NOMO-1 (cell line): ENCODE data around the gene SLC45A2.
"Not testable (repeated sequence)": the region's sequence is repeated elsewhere in the genome, so short reads cannot be mapped to it uniquely, and the experiment has no call there.

Experiments
- DNase-seq, 2 experiments: peaks; one replicate each; lab custom pipeline; 2025; ENCODE audit not compliant: unreplicated experiment in 2 of 2; lab: John Stamatoyannopoulos, UW

Gene SLC45A2, protein sequence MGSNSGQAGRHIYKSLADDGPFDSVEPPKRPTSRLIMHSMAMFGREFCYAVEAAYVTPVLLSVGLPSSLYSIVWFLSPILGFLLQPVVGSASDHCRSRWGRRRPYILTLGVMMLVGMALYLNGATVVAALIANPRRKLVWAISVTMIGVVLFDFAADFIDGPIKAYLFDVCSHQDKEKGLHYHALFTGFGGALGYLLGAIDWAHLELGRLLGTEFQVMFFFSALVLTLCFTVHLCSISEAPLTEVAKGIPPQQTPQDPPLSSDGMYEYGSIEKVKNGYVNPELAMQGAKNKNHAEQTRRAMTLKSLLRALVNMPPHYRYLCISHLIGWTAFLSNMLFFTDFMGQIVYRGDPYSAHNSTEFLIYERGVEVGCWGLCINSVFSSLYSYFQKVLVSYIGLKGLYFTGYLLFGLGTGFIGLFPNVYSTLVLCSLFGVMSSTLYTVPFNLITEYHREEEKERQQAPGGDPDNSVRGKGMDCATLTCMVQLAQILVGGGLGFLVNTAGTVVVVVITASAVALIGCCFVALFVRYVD

DNA sequence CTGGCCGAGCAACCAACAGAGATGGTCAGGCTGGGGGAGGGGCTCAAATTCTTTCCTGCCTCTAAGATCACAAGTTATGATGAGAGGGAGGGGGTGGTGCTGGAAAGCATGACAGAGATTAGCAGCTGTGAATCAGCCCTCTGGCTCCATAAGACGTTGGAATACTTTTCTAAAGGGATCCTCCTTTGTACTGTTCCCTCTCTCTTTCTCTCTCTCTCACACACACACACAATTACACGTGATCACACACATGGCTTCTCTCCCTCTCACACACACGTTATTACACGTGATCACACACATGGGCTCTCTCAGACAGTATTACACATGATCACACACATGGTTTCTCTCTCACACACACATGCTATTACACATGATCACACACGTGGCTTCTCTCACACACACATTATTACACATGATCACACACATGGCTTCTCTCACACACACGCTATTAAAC is at the start of gene SLC45A2:
Gene SLC45A2, minus strand, starts transcription at position 23 of the 454 bp plus-strand sequence. CDS start 110 bp downstream, outside the sequence.
- DNase-seq = no peak

DNA sequence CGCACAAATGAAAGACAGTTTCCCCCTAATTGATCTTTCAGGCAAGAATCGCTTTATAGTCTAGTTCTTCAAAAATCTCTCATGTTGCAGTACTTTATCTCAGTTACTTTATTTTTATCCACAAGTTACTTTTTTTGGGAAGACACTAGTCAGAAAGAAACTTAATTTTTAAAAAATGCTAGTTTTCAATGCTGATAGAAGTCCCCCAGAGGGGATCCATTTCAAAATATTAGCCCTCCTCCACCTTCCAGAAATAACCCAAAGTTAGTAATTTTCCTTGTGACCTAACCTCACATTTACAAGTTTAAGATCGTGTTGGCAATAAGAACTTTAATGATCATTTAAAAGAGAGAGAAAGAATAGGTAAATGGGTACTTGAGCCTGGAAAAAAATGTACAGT is 47.5 kb upstream of the SLC45A2 start:
- DNase-seq = no peak

DNA sequence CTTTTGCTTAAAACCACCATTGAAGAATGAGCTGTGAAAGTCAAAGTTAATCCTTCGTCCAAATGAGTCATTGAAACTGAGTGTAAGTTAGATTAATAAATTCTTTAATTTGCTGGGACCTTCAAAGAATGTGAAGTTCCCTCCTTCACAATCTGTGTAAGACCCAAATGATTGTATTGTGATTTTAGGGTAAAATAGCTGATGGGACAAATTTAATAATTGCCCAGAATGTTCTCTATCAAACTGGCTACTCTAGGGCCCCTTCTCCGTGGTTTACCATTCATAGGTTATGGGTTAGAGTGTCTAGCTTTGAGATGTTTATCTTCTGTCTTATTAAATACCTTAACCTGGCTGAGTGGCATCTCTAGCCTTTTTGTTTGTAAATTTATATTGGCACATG is 46.6 kb upstream of the SLC45A2 start:
- DNase-seq = no peak

DNA sequence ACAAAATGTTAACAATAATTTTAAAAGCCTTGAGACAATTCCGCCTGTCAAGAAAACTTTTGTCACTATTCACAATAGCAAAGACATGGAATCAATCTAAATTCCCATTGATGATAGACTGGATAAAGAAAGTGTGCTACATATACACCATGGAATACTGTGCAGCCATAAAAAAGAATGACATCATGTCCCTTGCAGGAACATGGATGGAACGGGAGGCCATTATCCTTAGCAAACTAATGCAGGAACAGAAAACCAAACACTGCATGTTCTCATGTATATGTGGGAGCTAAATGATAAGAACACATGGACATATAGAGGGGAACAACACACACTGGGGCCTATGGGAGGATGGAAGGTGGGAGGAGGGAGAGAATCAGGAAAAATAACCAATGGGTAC is 46.1 kb upstream of the SLC45A2 start:
- DNase-seq = not testable (repeated sequence)

DNA sequence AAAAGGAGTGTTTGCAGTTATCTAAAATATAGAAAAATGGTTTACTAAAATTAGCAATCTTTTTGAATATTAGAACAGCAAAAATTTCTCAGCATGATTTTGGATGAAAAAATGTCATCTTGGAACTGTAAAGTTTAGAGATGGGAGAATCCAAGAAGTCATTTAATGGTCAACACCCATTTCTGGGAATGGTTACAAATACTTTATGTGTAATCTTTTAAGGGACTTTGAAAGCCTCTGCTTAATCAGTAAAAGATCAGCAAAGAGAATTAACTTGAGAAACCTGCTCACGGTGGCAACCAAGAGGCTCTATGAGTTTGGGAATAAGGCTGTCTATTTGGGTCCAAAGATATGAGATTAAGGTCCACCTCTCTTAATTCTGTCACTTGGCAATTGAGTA is 45.6 kb upstream of the SLC45A2 start:
- DNase-seq = no peak

DNA sequence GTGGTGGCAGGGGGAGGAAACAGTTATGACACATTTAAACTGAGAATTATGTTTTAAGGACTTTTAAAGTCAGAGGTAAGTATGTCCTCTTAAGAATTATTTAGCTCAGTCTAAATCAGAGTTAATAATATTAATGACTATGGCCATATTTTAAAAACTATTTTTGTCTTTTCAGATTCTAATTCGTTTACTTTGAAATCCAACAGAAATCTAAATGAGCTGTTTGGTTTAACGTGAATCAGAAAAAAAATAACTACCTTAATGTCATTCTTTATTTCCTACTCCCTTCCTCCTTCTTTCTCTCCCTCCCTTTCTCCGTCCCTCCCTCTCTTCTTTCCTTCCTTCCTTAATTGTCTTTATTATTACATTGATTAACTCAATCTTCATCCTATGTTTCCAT is 43.9 kb upstream of the SLC45A2 start:
- DNase-seq = no peak

DNA sequence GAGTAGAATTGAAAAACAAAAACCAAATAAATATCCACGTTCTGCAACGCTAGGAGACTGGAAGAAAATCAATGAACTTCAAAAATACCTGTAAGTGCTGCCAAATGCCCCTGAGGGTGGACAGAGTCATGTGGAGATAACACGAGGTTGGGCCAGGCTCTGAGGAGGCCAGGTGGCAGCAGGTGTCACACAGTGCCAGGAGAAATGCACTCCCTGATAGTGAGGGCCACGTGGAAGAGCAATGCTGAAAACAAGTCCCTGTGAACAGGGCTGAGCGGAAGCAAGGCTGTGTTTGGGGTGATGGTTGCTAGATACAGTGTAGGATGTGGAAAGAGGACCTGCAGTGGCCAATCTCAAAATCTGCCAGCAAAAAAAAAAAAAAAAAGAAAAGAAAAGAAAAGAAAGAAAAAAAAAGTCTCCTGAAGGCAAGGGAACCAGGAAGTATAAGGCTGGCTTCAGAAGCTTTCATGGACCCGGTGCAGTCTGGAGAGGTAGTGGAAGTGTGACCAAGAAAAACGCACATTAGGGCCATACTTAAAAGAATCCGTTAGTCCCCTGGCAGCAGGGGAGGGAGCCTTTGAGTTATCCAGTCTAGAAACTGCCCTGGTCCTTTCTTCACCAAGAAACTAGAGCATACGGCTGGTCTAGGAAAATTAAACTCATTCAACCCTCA is 41.7 kb upstream of the SLC45A2 start:
- no peak for DNase-seq

DNA sequence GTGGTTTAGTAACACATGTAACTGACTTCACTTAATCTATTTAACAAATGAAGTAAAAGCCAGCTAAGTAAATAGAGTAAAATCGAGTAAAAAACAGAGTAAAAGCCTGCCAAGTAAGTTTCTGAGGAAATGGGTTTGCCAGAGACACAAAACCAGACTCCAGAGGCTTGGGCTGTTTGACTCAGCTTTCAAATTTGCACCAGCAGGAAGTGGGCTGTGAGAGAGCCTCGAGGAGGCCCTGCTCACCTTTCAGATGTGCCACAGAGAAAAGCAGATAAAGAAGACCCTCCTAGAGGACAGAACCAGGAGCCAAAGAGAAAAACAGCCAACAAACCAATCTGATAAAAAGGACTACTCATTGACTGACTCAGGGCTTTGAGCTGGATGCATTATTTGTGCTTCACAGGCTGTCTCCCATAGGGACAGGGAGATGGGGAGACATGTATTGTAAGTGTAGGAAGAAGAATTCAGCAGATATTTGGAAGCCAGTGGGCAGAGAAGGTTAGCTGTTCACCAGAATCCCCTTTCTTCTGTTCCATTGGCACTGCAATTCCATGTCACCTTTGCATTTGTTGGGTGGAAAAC is 37.7 kb upstream of the SLC45A2 start:
- DNase-seq = no peak

DNA sequence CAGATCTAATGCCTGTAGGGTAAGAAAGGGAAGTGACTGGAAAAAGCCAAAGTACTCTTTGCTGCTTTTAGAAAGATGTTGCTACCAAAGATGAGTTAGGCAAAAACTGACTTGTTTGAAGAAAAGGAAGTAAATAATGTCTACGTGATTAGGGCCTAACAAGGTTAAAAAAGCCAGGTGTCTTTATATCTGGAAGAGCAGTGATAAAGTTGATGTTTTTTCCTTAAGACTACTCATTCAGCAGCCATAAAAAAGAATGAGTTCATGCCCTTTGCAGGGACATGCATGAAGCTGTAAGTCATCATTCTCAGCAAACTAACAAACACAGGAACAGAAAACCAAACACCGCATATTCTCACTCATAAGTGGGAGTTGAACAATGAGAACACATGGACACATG is 36.8 kb upstream of the SLC45A2 start:
- DNase-seq = peak; percentile 31 to 39

DNA sequence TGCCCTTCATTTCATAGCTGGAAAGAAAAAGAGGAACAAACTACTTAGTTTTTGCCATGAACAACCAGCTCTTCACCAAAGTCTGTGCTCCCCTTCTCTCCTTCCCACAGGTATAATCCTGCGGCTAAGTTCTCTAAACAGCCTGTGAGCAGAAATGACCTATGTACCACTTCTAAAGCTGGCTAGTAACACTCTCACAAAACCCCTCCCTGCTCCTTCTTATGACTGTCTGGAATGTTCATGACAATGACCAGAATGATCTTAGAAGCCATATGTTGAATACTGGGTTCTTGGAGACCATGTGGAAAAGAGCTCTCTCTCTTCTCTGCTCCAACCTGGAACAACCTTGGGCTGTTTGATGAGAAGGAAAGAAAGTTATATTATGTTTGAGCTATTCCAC is 36.2 kb upstream of the SLC45A2 start:
- no peak for DNase-seq

DNA sequence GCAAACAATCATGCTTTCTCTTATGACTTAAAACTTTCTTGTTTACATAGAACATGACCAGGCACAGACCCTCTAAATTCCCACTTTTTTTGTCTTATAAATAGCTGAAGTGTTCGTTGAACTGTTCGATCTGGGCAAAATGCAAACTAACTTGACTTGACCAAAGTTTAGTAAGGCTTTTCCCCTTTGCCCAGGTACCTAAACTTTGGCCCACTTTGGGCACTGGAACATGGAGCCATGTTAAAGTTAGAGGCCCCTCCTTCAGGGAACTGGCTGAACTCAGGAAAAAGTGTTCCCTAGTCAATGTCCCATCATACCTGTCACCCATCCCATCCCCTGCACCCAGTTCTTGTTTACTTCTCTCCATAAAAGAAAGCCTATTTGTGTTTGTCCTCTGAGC is 32.8 kb upstream of the SLC45A2 start:
- DNase-seq = no peak

DNA sequence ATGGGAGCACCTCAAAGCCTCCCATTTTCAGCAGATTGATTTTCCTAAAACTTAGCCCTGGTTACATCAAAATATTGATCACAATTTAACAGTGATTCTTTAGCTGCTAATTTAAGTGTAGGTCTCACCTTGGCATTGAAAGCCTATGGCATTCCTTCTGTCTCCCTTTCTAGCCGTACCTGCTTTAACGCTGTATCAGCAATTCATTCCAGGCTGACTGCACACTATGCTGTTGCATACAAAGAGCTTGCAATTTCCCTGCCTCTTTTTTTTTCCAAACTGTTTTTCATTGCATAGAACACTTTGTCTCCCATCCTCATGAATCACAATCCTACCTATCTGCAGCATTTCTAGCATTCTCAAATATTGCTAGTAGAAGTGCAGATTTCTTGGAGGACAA is 32.3 kb upstream of the SLC45A2 start:
- no peak for DNase-seq

DNA sequence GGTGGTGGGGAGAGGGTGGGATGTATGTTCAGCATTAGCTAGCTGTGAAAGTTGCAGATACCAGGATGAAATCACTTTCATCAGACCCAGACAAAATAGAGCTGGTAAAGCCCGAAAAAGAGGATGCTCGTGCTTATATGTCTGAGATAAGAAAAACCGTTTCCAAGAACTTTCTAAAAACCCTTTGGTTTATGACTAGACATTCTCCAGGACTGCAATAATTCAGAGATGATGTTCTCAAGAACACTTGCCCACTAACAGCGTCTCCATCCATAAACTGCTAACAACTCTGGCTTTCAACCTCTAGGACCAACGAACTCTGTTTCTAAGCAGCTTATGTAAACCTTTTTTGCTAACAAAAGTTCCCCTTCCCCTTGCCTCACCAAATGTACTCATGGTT is 31.7 kb upstream of the SLC45A2 start:
- no peak for DNase-seq

DNA sequence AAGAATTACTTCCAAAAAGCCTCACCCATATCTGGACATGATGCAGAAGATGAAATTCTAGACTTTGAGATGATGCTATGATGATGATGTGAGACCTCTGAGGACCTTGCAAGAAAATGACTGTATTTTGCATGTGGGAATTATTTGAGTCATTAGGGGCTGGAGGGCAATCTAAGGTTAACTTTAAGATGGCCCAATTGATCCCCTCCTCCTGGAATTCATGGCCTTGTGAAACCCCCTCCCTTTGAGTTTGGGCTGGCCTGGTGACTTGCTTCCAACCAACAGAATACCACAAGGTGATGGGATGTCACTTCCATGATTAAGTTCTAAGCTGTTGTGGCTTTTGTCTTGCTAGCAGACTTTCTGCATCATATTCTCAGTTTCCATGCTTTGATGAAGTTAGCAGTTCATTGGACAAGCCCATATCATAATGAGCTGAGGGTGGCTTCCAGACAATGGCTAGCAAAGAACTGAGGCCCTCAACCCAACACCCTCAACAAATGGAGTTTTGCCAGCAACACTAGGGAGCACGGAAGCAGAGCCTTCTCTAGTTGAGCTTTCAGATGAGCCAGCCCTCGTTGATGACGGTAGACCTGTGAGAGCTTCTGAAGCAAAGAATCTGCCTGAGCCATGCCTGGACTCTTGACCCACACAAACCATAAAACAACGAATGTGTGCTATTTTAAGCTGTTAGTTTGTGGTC is 30.8 kb upstream of the SLC45A2 start:
- DNase-seq = no peak

DNA sequence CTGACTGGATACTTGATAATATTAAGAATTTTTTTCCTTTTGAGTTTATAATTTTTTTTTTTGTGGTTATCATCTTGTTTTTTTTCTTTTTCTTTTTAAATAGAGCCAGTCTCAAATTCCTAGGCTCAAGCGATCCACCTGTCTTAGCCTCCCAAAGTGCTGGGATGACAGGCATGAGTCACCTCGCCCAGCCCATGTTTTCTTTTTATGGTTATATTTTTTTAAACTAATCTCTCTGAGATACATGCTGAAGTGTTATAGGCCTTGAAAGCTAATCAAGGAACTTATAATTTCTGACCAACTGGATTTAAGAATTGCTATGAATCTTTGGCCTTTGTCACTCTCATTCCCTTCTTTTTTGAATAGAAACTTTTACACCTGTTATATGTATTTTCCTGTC is 30.1 kb upstream of the SLC45A2 start:
- no peak for DNase-seq

DNA sequence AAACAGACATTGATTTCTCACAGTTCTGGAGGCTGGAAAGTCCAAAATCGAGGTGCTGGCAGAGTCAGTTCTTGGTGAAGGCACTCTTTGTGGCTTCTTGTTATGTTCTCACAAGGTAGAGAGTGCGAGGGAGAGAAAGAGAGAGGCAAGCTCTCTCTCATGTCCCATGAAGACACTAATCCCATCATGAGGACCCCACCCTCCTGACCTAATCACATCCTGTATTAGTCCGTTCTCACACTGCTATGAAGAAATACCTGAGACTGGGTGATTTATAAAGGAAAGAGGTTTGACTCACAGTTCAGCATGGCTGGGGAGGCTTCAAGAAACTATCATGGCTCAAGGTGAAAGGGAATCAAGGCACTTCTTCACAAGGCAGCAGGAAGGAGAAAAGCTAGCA is 29.1 kb upstream of the SLC45A2 start:
- no peak for DNase-seq

DNA sequence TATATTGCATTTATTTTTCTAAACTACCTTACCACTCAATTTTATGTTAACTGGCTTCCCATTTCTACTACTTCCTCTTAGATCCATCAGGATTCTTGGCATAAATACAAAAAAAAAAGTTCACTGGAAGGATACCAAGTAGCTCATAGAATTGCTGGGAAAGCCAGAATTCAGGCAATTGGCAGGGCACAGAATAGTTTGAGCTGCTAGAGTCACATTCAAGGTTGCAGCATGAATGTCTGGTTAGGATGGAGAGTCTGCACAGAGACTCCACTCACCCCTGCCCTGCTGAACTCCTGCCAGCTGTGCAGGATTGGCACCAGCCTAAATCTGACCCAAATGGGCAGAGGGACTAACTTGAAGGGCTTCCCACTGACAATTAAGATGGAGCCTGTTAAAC is 28.3 kb upstream of the SLC45A2 start:
- DNase-seq = no peak

DNA sequence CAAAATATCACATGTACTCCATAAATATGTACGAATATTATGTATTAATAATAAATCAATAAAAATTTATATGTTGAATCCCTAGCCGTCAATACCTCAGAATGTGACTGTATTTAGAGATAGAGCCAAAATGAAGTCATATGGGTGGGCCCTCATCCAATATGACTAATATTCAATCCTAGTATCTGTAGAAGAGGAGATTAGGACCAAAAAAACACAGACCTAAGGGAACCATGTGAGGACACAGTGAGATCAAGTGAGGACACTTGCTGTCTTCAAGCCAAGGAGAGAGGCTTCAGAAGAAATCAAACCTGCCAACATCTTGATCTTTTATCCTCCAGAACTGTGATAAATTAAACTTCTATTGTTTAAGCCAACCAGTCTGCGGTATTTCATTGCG is 27.0 kb upstream of the SLC45A2 start:
- DNase-seq = no peak

DNA sequence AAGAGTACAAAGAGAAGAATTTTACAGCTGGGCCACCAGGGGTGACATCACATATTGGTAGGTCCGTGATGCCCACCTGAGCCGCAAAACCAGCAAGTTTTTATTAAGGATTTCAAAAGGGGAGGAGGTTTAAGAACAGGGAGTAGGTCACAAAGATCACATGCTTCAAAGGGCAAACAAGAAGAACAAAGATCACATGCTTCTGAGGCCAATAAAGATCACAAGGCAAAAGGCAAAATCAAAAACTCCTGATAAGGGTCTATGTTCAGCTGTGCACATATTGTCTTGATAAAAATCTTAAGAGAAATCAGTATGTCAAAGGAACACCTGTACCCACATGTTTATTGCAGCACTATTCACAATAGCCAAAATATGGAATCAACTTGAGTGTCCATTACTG is 25.7 kb upstream of the SLC45A2 start:
- DNase-seq = not testable (repeated sequence)

DNA sequence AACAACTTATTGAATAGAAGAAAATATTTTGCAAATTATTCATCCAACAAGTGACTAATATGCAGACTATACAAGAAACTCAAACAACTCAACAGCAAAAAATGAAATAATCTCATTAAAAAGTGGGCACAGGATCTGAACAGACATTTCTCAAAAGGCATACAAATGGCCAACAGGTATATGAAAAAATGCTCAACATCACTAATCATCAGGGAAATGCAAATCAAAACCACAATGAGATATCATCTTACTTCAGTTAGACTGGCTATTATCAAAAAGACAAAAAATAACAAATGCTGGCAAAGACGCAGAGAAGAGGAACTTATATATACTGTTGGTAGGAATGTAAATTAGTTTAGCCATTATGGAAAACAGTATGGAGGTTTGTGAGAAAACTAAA is 25.1 kb upstream of the SLC45A2 start:
- DNase-seq = no peak

DNA sequence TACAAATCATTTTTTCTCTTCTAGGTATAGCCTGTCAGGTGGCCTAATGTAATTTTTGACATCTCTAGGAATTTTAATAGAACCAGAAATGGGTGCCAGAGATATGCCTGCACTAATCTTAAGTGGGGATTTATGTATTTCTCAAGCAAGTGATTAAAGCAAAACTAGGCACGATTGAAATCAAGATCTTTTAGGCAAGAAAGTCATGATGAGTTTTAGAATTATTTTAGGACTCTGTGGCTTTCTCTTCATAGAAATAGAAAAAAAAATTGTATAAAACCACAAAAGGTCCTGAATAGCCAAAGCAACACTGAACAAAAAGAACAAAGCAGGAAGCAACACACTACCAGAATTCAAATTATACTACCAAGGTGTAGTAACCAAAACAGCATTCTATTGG is 24.3 kb upstream of the SLC45A2 start:
- DNase-seq = peak in 1 of 2 experiments; percentile 61
